ENCODE measurements around the gene IRS4. TPM values are rescaled to one million over a fixed set of nuclear protein-coding genes. Genes with fewer than 3 reads are reported as not detected.

The IRS4 gene
- total and polyA plus RNA-seq, 2 donors (not counting 1 experiment from before 2014, with no cell fraction given), result not detected

DNA sequence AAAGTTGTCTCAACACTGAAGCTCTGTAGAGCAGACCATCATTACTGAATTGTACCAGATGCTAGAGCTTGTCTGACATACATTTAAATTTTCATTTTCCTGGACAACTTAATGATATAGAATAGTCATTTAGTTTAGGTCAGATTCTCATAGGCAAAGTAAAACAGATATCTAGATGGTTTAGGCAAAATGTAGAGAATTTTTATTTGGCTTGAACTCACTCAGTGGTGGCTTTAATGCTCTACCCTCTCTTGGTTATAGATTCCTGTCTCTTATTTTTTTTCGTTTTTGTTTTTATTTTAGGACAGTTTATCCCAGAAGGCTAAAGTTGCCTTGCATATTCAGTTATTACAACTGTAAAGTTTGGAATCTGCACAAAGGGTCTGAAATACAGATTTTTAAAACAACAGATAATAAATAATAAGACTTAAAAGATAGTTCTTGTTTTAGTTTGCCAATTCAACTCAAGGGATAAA is 4.0 kb upstream of the IRS4 start:
- TF ChIP-seq, protein P1, sequence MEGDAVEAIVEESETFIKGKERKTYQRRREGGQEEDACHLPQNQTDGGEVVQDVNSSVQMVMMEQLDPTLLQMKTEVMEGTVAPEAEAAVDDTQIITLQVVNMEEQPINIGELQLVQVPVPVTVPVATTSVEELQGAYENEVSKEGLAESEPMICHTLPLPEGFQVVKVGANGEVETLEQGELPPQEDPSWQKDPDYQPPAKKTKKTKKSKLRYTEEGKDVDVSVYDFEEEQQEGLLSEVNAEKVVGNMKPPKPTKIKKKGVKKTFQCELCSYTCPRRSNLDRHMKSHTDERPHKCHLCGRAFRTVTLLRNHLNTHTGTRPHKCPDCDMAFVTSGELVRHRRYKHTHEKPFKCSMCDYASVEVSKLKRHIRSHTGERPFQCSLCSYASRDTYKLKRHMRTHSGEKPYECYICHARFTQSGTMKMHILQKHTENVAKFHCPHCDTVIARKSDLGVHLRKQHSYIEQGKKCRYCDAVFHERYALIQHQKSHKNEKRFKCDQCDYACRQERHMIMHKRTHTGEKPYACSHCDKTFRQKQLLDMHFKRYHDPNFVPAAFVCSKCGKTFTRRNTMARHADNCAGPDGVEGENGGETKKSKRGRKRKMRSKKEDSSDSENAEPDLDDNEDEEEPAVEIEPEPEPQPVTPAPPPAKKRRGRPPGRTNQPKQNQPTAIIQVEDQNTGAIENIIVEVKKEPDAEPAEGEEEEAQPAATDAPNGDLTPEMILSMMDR (conservative IDR thresholded peaks at IDR 0.05 in 1 of 2, IDR thresholded peaks at IDR 0.05 in 1 of 2; ENCODE audit: low read depth in 1 of 2, low read length in 2 of 2), result no peak
- no peak for TF ChIP-seq EZH2 (IDR thresholded peaks at IDR 0.05; ENCODE audit: low read length, missing control alignments)
- Histone ChIP-seq H4K20me1 (ENCODE audit: control insufficient read depth, extremely low read depth, insufficient read depth, low read length) (no peaks in the 10 kb centered on the region), H3K9me3 (ENCODE audit: control insufficient read depth, insufficient read depth, low read depth, low read length) (no peaks in the 10 kb centered on the region), H3K79me2 (ENCODE audit: control insufficient read depth, insufficient read depth, low read length) (no peaks in the 10 kb centered on the region), H3K9ac (ENCODE audit: insufficient read depth, low read length) (no peak overlapping the region), H3K27ac (ENCODE audit: insufficient read depth, low read length) (no peak overlapping the region), H3K4me2 (ENCODE audit: extremely low read depth, insufficient read depth, low read length) (no peak overlapping the region), H2AFZ (ENCODE audit: low read length) (no peak overlapping the region), H3K4me3 (replicated peaks in 1 of 4; ENCODE audit: control extremely low read depth in 1 of 4, insufficient read depth in 1 of 4, low read depth in 3 of 4, low read length in 4 of 4) (no peak overlapping the region), H3K27me3 (ENCODE audit: control insufficient read depth, insufficient read depth, low read length) (no peaks in the 10 kb centered on the region), H3K4me1 (ENCODE audit: control insufficient read depth, extremely low read depth, insufficient read depth, low read length) (no peaks in the 10 kb centered on the region), H3K36me3 (ENCODE audit: control insufficient read depth, insufficient read depth, low read length) (no peaks in the 10 kb centered on the region)
- DNase-seq (ENCODE audit: low read depth in 2 of 2), result no peak

DNA sequence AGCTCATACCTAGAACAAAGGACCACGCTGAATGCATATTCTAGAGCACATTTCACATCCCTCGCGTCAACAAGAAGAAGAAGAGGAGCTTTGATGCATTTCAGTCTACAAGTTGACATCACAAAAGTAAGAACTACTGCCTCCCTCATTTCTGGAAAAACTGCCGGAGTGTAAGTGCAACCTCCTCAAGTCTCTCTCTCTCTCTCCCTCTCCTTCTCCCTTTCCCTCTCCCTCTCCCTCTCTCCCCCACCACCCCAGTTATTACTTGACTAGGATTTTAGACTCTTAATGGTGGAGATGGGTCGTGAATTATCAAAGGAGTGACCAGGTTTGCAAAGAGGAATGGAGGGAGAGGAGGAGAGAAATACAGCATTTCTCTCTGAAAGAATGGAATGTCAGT is 1.4 kb upstream of the IRS4 start:
- peaks cover 8% of the 10 kb centered on the region for H3K27me3 ChIP-seq (ENCODE audit: control insufficient read depth, insufficient read depth, low read length)
- DNase-seq (ENCODE audit: low read depth in 2 of 2), result no peak
- H3K27ac ChIP-seq (ENCODE audit: insufficient read depth, low read length), result no peak overlapping the region
- TF ChIP-seq, protein P1 (conservative IDR thresholded peaks at IDR 0.05 in 1 of 2, IDR thresholded peaks at IDR 0.05 in 1 of 2; ENCODE audit: low read depth in 1 of 2, low read length in 2 of 2), result no peak
- no peak for TF ChIP-seq EZH2 (IDR thresholded peaks at IDR 0.05; ENCODE audit: low read length, missing control alignments)
- no peak overlapping the region for H3K4me3 ChIP-seq (replicated peaks in 1 of 4; ENCODE audit: control extremely low read depth in 1 of 4, insufficient read depth in 1 of 4, low read depth in 3 of 4, low read length in 4 of 4)
- no peaks in the 10 kb centered on the region for H3K9me3 ChIP-seq (ENCODE audit: control insufficient read depth, insufficient read depth, low read depth, low read length)
- no peaks in the 10 kb centered on the region for H4K20me1 ChIP-seq (ENCODE audit: control insufficient read depth, extremely low read depth, insufficient read depth, low read length)
- no peaks in the 10 kb centered on the region for H3K79me2 ChIP-seq (ENCODE audit: control insufficient read depth, insufficient read depth, low read length)
- H3K36me3 ChIP-seq (ENCODE audit: control insufficient read depth, insufficient read depth, low read length), result no peaks in the 10 kb centered on the region
- H2AFZ ChIP-seq (ENCODE audit: low read length), result no peak overlapping the region
- H3K4me2 ChIP-seq (ENCODE audit: extremely low read depth, insufficient read depth, low read length), result no peak overlapping the region
- no peaks in the 10 kb centered on the region for H3K4me1 ChIP-seq (ENCODE audit: control insufficient read depth, extremely low read depth, insufficient read depth, low read length)
- H3K9ac ChIP-seq (ENCODE audit: insufficient read depth, low read length), result no peak overlapping the region

DNA sequence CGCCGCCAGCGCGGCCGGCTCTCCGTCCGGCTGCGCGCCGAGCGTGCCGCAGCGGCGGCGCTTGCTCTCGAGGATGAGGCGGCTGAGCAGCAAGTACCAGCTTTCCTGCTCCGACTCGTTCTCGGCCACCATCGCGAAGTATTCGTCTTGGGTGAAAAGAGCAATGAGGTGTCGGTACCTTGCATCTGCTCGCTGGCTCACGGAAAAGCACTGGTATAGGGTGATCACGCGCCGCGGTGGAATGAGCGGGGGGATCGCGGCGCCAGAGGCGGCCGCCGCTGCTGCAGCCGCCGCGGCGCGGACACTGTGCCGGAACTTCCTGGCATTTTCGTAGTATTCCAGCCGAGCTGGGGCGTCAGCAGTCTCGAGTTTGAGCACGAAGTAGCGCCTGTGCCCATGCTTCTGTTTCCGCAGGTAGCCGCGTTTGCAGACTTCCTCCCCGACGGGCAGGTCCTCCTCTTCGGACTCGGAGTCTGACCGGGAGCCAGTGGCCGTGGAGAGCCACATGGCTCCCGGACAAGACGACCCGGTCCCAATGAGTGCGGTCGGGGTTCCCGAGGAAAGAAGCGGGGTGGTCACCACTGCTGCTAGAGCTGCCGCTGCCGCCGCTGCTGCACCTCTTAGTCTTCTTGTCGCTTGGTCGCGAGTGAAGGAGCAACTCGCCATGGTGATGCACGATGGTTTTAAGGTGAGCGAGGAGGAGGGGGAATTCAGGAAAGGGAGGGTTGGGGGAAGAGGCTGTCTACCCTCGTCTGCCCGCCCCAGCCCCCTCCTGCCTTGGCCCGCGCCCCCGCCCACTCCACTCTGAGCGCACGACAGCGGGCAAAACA is 469 bp downstream of the IRS4 start:
- Histone ChIP-seq H3K9me3 (ENCODE audit: control insufficient read depth, insufficient read depth, low read depth, low read length) (no peaks in the 10 kb centered on the region), H3K4me1 (ENCODE audit: control insufficient read depth, extremely low read depth, insufficient read depth, low read length) (no peaks in the 10 kb centered on the region), H3K4me2 (ENCODE audit: extremely low read depth, insufficient read depth, low read length) (peak overlapping the region; percentile 23), H3K4me3 (replicated peaks in 1 of 4; ENCODE audit: control extremely low read depth in 1 of 4, insufficient read depth in 1 of 4, low read depth in 3 of 4, low read length in 4 of 4) (peak overlapping the region in 3 of 4 experiments; percentile 17 to 41 (median 41)), H4K20me1 (ENCODE audit: control insufficient read depth, extremely low read depth, insufficient read depth, low read length) (no peaks in the 10 kb centered on the region), H3K27ac (ENCODE audit: insufficient read depth, low read length) (no peak overlapping the region), H3K9ac (ENCODE audit: insufficient read depth, low read length) (no peak overlapping the region), H3K27me3 (ENCODE audit: control insufficient read depth, insufficient read depth, low read length) (peaks cover 8% of the 10 kb centered on the region), H2AFZ (ENCODE audit: low read length) (no peak overlapping the region), H3K36me3 (ENCODE audit: control insufficient read depth, insufficient read depth, low read length) (no peaks in the 10 kb centered on the region), H3K79me2 (ENCODE audit: control insufficient read depth, insufficient read depth, low read length) (no peaks in the 10 kb centered on the region)
- TF ChIP-seq, protein P1 (conservative IDR thresholded peaks at IDR 0.05 in 1 of 2, IDR thresholded peaks at IDR 0.05 in 1 of 2; ENCODE audit: low read depth in 1 of 2, low read length in 2 of 2), result no peak
- TF ChIP-seq EZH2 (IDR thresholded peaks at IDR 0.05; ENCODE audit: low read length, missing control alignments), result no peak
- DNase-seq (ENCODE audit: low read depth in 2 of 2), result peak; percentile 1 to 9
